RPMI8226 (cell line): ENCODE results near the gene UFD1.
A peak's percentile ranks its signal among the peaks of the same experiment; 100 is the strongest.

Source experiments
- DNase-seq: peaks from one replicate; pipeline ENCODE4 v3.0.0-alpha.2; 2015

UFD1 gene

DNA sequence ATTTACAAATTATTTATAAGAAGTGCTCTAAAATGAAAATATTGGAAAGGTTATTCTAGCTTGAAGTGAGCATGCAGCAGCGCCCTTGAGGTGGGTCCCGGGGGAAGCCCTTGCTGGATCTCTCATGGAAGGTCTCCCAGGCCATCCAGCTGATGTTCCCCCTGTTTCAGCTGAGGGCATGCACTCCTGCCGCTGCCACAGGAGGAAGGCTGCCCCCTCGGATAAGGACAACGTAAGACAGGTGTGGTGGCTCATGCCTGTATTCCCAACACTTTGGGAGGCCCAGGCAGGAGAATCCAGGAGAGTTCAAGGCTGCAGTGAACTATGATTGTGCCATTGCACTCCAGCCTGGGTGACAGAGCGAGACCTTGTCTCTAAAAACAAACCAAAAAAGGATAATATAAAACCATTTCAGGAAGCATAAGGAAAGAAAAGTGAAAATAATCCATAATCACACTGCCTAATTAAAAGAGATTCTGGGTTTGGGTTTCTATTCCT is 15.7 kb upstream of the UFD1 start:
- no peak for DNase-seq

DNA sequence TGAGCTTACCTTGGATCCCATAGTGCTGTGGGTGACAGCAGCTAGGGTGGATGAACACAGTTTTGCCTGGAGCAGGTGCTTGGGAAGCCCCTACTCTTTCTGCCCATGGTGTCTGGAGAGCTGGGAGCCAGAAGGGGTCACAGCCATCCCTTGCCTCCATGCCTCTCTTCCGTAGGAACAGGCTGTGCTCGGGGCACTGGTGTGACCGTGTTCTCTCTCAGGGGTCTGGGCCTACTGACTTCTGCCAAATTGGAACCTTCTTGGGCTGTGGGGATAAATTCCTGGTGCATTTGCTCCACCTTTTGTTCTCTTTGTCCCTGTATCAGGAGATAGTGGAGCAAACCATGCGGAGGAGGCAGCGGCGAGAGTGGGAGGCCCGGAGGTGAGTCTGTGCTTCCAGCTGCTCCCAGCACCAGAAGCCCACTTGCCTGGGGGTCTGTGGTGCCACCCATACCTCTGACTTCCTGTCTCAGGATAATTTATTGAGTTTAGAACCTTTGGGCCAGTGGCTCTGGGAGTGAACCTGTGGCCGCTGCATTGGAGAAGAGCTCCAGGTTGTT is 15.1 kb upstream of the UFD1 start:
- DNase-seq = no peak

DNA sequence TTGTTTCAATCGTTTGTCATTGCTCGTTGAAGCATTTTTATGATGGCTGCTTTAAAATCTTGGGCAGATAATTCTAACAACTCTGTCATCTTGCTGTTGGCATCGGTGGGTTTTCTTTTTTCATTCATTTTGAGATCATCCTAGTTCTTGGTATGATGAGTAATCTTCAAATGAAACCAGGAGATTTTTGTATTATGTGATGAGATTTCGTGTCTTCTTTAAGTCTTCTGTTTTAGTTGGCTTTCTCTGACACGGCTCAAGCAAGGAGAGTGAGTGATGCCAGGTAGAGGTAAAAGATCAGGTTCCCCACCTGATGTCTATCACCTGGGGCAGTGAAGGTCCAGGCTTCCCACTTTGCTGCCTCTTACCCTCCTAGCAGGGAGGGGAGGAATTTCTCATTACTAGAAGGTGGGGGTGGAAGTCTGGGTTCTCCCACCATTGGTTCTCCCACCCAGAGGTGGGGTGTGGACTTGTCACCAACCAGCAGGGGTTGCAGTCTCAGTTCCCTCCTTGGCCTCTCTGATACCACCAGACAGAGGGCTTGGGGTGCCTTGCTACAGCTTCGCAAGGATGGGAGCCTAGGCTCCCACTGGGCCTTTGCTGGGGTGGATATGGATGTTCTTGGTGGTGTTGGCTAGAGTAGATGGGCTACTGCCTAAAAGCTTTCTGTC is 13.6 kb upstream of the UFD1 start:
- no peak for DNase-seq

DNA sequence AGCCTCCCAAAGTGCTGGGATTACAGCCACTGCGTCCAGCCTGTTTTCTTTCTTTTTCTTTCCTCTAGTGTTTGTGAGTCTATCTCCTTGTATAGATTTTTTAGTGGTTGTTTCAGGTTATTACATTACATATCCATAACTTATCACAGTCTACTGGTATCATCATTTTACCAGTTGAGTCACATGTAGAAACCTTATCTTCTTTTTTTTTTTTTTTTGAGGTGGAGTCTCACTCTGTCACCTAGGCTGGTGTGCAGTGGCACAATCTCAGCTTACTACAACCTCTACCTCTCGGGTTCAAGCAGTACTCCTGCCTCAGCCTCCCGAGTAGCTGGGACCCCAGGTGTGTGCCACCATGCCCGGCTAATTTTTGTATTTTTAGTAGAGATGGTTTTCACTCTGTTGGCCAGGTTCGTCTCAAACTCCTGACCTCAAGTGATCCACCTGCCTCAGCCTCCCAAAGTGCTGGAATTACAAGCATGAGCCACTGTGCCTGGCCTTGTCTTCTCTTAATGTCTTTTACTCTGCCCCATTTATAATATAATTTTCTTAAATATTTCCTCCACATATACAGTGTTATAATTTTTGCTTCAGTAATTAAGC is 11.7 kb upstream of the UFD1 start:
- no peak for DNase-seq

DNA sequence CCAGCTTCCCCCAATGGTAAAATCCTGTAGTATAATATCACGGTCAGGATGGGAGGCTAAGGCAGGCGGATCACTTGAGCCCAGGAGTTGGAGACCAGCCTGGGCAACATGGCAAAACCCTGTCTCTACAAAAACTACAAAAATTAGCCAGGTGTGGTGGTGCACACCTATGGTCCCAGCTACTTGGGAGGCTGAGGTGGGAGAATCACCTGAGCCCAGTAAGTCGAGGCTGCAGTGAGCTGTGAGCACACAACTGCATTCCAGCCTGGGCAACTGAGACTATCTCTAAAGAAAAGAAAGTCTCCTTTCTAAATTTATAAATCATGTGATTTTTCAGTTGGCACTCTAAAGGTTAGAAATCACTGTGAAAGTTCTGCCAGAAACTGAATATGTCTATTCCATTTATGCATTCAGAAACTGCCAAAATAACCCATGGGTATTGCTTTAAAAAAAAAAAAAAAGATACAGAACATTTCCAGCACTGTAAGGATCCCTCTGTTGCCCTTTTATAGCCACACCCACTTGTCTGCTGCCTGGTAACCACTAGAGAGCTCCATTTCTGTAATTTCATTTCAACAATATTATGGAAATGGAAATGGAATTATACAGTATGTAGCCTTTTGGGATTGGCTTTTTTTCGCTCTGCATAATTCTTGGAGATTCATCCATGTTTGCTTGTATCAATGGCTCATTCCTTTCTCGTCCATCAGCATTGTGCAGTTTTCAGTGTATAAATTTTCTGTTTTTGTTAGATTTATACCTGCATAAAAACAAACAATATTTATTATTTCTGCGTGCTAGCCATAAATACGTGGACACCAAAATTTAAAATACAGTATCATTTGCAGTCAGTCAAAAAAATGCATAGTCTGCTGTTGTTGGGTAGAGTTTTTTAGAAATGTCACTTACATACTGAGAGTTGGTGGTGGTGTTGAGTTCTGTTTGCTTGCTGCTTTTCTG is 10.2 kb upstream of the UFD1 start:
- no peak for DNase-seq

DNA sequence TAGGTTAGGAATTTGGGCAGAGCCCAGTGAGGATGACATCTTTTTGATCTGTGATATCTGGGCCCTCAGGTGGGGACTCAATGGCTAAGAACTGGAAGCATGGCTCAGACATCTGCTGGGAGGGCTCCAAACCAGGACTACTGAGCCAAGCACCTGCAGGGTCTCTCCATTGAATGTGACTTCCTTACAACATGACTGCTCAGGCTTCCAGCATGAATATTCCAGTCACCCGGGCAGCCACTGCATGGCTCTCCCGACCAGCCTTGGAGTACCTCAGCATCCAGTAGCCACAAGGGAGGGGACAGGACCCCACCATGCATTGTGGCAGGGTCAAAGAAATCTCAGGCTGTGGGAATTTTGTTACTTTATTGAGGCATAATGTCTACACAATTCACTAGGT is 9.3 kb upstream of the UFD1 start:
- no peak for DNase-seq

DNA sequence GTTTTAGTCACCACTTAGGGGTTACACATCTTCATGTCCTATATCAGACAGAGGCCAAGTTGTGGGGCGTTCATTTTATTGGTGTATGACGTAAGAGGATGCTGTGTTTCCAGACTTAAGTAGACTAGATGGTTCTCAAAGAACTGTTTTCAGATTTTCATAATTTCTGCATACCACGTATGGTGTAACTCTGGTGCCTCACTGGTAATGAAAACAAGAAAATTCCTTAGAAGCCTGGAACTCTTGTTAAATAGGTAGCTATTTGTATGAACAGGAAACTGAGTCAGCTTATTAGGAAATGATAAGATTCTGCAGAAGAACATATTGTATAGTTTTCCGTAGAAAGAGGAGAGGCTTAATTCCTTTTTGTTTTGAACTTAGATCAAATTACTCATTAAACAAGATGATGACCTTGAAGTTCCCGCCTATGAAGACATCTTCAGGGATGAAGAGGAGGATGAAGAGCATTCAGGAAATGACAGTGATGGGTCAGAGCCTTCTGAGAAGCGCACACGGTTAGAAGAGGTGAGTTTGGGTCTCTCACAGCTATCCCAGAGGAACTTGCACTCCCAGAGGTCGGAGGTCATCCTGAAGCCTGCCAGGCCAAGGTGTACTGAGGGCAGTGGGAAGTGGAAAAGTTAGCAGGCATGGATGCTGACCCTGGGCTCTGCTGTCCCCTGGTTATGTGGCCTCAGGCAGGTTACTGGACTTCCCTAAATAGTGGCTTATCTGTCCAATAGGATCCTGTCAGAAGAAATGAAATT is 4.7 kb upstream of the UFD1 start:
- DNase-seq = no peak

DNA sequence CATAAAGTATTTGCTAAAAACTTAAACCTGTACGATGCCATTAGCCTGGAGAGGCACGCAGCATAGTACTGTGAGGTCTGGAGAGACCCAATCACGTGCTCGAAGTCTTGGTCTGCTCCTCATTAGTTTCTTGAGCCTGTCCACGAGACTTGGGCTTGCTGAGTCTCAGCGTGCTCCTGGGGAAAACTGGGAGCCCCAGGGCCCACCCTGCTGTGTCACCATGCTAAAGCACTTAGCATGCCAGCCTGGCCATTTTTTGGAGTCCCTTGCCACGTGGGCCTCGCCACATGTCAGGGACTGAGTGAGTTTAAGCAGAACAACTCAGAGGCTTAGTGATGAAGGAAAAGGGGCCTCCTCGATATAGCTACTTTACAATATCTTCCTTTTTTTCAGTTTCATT is 3.3 kb upstream of the UFD1 start:
- no peak for DNase-seq

DNA sequence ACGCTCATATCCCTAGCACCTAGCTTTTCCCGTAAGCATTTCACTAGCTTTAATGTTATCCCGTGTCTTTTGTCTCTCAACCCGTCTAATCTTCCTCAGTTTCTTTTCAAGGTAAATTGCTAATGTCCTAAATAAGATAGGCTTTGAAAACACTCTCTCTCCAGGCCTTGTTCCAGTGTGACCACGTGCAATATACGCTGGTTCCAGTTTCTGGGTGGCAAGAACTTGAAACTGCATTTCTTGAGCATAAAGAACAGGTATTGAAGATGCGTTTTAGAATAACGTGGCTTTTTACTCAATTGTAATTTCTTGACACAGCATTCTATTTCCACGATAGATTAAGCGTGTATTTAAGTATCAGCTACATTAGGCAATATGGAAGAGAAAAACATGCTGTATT is 1.8 kb upstream of the UFD1 start:
- no peak for DNase-seq

DNA sequence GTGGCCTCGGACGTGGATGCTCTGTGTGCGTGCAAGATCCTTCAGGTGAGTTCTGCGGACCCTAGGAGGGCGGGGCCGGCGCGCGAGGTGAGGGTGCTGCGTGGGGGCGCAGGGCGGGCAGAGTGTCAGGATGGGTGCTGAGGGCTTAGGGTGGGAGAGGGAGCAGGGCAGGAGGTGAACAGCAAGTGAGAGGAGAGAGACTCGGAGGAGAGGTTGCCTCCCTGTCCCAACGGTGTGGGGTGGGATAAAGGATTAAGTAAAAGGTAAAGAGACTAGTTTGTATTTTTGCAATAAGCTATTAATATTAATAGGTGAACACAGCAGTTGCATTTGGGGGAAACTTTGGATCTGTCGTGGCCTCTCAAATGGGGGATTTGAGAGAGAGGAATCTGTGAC is 1.2 kb upstream of the UFD1 start:
- no peak for DNase-seq

DNA sequence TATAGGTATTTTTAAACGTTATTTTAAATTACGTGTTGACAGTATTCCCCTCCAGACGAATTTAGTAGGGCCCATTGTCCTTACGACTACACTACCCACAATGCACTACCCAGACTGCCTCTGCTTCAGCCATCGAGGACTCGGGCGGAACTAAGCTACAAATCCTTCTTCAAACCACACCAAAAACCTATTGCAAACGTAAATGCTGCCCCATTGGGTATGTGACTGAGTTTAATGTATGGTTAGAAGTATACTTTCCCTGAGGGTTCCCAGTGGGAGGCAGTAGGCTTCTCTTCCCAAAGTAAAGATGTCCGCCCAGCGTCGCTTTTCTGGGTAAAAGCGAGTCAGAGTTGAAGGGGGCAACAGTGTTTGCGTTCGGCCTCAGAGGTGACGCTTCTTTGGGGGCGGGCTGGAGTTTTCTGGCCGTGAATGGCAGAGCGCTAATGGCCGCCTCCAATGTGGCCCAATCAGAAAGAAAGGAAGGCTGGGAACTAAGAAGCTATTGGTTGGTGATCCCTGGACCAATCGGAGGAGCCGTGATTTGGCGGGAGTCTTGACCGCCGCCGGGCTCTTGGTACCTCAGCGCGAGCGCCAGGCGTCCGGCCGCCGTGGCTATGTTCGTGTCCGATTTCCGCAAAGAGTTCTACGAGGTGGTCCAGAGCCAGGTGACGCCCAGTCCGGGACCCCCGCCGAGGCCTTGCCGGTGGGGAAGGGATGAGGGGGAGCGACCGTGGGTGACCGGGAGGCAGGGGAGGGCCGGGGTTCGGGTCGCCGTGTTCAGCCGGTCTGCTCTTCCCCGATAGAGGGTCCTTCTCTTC is 571 bp upstream of the UFD1 start, which contains the start of gene CDC45:
Gene CDC45, plus strand, starts transcription at position 566 of the 818 bp plus-strand sequence. Its CDS starts 49 bp downstream, at position 615.
- peak; percentile 85 for DNase-seq

DNA sequence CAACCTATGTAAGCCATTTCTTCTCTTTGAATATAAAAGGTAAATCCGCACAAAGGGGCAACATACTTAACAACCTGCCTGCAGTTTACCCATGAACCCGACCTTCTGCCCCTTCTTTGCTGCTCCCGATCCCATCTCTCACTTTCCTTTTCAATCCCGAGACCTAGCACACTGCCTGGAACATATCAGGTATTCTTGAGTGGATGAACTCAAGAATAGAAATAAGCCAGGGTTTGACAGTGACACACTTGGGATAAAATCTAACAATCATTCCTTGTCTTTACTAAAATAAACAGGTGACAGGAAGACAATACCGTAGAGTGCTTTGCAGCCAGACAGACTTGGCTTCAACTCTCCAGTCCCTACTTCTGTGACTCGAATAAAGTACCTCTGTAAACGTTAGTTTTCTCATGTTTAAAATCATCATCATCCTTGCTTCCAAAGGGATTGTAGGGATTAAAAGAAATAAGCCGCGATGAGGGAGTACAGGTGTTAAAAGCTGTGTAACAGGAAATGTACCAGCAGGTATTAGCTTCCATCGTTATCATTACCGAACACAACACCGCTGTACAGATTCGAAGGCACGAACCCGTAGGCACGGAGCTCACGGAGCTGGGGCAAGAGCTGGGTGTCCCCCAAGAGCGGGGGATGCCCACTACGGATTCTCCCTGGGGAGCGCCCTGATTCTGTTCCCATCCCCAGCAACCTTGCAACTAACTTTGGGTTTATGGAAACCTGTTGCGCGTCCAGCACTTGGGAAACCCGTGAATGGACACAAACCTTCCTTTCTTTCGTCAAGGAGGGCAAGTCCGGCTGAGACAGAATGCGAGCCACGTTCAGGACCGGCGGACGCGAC is 720 bp downstream of the UFD1 start:
- DNase-seq = no peak

DNA sequence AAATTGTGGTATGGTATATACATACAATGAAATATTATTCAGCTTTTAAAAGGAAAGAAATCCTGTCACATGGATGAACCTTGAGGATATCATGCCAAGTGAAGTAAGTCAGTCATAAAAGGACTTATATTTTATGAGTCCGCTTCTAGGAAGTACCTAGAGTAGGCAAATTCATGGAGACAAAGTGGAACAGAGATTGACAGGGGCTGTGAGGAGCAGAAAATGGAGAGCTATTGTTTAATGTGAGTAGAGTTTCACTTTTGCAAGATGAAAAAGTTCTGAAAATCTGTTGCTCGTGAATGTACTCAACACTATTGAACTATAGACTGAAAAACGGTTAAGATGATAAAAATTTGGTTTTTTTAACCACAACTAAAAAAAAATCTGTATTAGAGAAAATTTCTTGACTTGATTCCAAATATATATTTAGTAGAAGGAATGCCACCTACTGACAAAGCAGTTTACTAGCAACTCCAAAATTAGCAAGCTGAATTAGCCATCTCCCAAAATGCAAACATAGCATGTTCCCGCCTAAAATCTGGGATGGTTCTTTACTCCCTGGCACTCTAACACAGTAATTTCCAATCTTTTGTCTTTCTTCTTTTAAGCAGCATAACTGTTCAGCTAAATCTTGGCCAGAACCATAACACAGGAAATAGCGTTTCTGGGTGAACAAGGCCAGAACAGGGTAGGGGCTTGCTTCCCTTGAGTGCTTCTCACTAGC is 1.5 kb downstream of the UFD1 start:
- DNase-seq = no peak

DNA sequence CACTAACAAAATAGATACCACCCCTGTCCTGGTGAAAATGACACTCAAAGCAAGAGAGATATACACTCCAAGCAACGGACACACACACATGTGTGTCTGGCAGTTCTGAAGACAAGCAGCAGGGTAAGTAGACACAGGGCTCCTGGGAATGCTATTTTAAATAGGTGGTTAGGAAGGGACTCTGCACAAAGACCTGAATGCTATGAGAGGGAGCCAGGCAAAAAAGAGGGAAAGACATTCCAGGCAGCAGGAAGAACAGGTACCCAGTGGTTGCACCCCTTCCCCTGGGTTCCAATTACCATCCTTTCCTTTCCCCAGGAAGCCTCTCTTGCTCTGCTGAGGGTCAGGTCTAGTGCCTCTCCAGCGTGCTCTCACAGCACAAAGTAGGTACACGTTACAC is 3.0 kb downstream of the UFD1 start:
- DNase-seq = no peak

DNA sequence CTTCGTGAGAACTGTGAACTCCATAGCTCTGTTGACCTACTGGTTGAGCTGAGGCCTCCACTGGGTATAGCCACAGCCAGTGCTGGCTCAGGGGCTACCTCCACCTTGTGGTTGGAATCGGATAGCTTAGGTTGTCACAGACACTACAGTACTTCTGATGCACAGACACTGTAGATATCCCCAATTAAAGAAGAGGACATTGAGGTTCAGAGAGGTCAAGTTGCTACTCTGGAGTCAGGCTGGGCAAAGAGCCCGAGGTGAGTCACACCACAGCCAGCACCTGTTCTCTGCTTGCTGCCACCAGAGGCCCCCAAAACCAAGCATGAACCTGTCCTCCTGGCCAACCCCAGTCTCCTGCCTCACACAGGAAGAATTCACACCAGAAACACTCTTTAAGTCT is 5.4 kb downstream of the UFD1 start:
- DNase-seq = no peak

DNA sequence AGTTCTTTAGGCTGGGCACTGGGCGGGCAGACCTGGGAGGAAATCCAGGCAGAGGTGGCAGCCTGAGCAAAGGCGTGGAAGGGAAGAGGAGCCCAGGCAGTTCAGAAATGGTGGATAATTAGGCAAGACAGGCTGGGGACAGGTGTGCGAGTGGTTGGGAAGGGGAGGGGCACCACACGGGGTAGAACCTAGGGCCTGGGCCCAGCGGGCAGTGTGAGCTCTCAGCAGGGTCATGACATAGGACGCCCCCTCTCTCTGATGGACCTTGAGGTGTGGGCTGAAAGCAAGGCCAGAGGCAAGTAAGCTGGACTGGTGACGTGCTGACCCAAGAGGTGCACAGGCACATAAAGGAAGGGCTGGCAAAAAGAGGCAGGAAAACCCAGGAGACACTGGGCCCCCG is 6.8 kb downstream of the UFD1 start:
- DNase-seq = no peak

DNA sequence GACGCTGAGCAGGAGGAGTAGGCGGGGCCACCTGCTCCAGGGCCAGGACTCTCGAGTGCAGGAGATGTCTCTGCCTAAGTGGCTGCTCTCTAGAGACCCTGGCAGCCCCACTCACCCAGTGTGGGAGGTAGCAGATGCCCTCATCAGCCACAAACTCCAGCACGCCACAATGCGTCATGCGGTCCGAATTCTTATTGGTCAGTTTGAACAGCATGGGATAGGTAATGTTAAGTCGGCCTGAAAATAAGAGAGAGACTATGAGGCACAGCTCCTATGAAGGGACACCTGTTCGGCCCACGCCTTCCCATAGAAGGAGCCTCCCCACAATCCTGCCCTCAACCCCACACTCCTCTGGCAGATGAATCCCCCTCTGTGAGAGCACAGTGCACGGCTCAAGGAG is 7.4 kb downstream of the UFD1 start:
- DNase-seq = no peak

DNA sequence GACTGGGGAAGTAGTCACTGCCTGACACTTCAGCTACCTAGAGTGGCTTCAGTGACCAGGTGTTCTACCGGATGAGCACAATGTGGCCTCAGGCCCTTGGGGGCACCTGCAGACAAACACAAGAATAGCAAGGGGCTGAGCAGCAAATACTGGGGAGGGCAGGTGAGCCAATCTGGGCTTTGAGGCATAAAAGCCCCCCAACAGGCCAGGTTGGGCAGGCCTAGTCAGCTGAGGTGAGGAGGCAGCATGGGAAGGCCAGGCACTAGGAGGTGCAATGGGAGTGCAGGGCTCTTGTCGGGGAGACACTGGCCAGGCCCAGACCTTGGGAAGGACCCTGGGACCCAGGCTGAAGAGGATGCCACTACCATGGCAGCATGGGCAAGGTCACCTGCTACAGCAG is 9.0 kb downstream of the UFD1 start:
- no peak for DNase-seq

DNA sequence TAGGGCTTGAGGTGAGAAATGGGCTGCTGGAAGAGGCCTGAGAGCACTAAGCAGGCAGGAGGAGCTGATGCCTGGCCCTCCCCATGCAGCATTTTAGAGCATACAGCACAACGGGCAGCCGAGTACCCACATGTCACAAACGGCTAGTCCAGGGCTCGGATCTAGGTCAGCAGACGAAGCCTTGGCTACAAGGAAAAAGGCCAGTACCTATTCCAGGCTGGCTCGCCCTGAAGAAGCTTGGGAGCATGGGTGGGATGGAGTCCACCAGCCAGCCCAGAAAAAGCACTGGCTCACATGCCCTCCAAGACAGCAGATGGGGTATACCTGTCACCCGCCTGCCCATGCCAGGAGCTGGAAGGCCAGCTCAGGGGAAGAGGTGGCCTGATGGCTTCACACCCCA is 9.6 kb downstream of the UFD1 start:
- DNase-seq = no peak

DNA sequence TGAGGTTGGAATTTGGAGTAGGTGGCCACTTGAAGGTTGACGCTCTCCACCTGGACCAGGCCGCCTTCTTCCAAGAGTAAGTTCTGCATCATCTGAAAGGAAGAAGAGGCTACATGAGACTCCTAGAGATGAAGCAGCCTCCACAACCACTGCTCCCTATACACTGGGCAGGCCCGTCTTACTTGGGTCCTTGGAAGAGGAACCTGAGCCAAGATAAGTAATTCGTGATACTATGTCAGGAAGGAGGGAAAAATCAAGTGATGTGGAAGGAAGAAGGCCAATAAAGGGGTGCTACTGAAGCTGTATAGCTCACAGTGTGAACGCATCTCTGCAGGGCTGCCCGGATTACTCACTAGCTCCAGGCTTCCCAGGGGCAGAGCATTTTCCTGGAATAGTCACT is 11.1 kb downstream of the UFD1 start:
- DNase-seq = no peak
